Glutamatergic neuron (in vitro differentiated cells): Measurements from ENCODE around the gene CARNS1. TPM values are rescaled to one million over a fixed set of nuclear protein-coding genes. Genes with fewer than 3 reads are reported as not detected.

Experiments
- DNase-seq: peaks from one replicate; pipeline ENCODE4 v3.0.0; 2022
- H3K27ac Mint-ChIP-seq: one replicate; pipeline ENCODE4 v1.8.0; 2020; ENCODE audit warnings: mild to moderate bottlenecking, mixed read lengths, inconsistent platforms; ENCODE audit not compliant: unreplicated experiment
- H3K27me3 Mint-ChIP-seq: one replicate; pipeline ENCODE4 v1.8.0; 2020; ENCODE audit warnings: mild to moderate bottlenecking, moderate library complexity, mixed read lengths, inconsistent platforms; ENCODE audit not compliant: unreplicated experiment
- H3K36me3 Mint-ChIP-seq: one replicate; pipeline ENCODE4 v1.8.0; 2020; ENCODE audit warnings: mild to moderate bottlenecking, mixed read lengths, inconsistent platforms; ENCODE audit not compliant: unreplicated experiment
- H3K4me1 Mint-ChIP-seq: one replicate; pipeline ENCODE4 v1.8.0; 2020; ENCODE audit warnings: mild to moderate bottlenecking, low read depth, mixed read lengths, inconsistent platforms; ENCODE audit not compliant: unreplicated experiment
- H3K4me3 Mint-ChIP-seq: one replicate; pipeline ENCODE4 v1.8.0; 2020; ENCODE audit warnings: mild to moderate bottlenecking, mixed read lengths, inconsistent platforms; ENCODE audit not compliant: unreplicated experiment
- H3K9me3 Mint-ChIP-seq: one replicate; pipeline ENCODE4 v1.8.0; 2020; ENCODE audit warnings: mild to moderate bottlenecking, moderate library complexity, mixed read lengths, inconsistent platforms; ENCODE audit not compliant: unreplicated experiment
- total RNA-seq: library from RNA; stranded (reverse); fragmentation: NEBNext Ultra II Directional; extraction: Animal tissue kit (Norgen Biotek cat#: 25700); gene quantifications from one replicate; pipeline ENCODE4 v1.2.1, GENCODE V29; 2021; ENCODE audit not compliant: unreplicated experiment
- TF ChIP-seq, protein P1 (sequence below): fragments of 200-600 bp; sonication (generic); IDR thresholded peaks from one replicate; pipeline ENCODE4 v1.5.0; 2021; ENCODE audit not compliant: partially characterized antibody, unreplicated experiment

CARNS1 gene
- total RNA-seq, 1 donor from 2014 or later, result 0.07 TPM

DNA sequence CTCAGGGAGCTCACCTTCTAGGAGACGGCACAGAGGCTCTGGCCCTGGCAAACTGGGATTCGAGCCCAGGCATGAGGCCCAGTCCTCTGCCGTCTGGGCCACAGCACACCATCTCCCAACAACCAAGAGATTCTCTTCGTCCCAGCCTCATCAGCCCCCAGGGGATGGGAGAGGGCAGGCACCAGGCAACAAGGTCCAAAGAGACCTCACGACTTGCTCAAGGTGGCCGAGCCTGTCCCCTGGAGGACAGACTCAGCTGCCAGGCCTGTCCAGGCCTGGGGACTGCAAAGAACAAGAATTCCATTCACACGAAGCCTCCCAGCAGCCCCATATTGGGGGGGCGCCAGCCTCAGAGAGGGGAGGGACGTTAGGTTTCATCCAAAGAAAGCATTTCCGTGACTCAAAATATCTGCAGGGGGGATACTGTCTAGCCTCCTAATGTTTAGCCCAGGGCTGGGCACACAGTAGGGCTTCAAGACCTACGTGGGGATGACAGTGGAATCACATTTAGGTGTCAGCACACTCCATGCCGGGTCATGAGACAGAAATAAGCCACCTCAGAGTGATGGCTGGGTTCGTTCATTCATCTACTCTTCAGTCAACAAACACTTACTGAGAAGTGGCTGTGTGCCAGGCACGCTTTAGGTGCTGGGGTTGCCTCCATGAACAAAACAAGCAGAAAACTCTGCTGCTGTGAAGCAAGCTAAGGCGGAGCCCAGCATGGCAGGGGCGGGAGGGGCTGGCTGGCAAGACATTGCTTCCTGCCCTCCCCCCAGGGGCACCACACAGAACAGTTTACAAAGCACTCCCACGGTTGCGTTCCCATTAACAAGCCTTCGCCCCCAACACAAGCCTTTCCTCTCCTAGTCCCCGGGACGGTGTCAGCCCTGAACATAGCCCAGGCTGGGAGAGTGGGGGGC, 1.2 kb downstream of the CARNS1 start:
- Mint-ChIP-seq H3K4me1 (peaks cover 6% of the 10 kb centered on the region), H3K36me3 (no peaks in the 10 kb centered on the region), H3K27me3 (peaks cover 20% of the 10 kb centered on the region), H3K27ac (no peak overlapping the region), H3K4me3 (peak overlapping the region; percentile 46), H3K9me3 (no peaks in the 10 kb centered on the region)
- no peak for DNase-seq
- TF ChIP-seq, protein P1, sequence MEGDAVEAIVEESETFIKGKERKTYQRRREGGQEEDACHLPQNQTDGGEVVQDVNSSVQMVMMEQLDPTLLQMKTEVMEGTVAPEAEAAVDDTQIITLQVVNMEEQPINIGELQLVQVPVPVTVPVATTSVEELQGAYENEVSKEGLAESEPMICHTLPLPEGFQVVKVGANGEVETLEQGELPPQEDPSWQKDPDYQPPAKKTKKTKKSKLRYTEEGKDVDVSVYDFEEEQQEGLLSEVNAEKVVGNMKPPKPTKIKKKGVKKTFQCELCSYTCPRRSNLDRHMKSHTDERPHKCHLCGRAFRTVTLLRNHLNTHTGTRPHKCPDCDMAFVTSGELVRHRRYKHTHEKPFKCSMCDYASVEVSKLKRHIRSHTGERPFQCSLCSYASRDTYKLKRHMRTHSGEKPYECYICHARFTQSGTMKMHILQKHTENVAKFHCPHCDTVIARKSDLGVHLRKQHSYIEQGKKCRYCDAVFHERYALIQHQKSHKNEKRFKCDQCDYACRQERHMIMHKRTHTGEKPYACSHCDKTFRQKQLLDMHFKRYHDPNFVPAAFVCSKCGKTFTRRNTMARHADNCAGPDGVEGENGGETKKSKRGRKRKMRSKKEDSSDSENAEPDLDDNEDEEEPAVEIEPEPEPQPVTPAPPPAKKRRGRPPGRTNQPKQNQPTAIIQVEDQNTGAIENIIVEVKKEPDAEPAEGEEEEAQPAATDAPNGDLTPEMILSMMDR, result no peak

DNA sequence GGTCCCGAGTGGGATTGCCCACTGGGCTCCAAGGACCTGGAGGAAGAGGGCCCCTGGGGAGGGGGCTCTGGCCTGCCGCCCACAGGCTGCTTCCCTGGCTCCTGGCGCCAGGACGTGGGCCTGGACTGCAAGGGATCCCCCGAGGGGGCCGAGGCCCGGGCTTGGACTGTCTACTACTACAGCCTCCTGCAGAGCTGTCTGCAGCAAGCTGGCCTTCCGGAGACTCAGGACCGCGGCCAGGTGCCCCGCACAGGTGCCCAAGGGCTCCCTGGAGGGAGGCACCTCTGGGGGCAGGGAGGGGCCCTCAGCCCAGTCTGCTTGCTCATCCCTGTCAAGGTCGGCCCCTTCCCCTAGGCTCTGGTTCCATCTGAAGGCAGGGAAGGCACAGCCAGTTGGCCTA, 1.9 kb downstream of the CARNS1 start:
- TF ChIP-seq, protein P1, result no peak

DNA sequence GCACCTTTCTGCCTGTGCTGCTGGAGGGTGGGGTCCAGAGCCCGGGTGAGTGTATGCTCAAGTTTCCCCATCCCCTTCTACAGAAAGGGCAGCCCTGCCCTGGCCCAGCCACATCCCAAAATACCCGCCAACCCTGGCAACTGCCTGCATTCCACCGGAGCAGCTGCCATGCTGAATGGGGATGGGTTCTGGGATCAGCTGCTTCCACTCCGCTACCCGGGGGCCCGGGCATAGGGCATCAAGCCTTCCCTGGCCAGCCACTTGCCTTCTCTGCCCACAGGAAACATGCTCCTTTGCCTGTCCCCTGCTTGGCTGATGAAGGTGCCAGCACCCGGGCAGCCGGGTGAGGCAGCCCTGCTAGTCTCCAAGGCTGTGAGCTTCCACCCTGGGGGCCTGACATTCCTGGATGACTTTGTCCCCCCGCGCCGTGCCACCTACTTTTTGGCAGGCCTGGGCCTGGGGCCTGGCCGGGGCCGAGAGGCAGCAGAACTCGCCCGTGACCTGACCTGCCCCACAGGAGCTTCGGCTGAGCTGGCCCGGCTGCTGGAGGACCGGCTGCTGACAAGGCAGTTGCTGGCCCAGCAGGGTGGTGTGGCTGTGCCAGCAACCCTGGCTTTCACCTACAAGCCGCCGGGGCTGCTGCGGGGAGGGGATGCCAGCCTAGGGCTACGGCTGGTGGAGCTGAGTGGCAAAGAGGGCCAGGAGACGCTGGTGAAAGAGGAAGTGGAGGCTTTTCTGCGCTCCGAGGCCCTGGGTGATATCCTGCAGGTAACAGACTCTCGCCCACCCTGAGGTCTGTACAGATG, 3.2 kb downstream of the CARNS1 start:
- Mint-ChIP-seq H3K9me3 (peaks cover 2% of the 10 kb centered on the region), H3K27ac (no peak overlapping the region), H3K4me3 (no peak overlapping the region), H3K4me1 (no peaks in the 10 kb centered on the region), H3K27me3 (peaks cover 16% of the 10 kb centered on the region), H3K36me3 (no peaks in the 10 kb centered on the region)
- TF ChIP-seq, protein P1, result no peak
- no peak for DNase-seq

More for the DNA sequence above, 1.9 kb downstream of the CARNS1 start:
- peaks cover 20% of the 10 kb centered on the region for H3K27me3 Mint-ChIP-seq
- no peaks in the 10 kb centered on the region for H3K36me3 Mint-ChIP-seq
- H3K4me3 Mint-ChIP-seq, result no peak overlapping the region
- H3K4me1 Mint-ChIP-seq, result peaks cover 6% of the 10 kb centered on the region
- DNase-seq, result no peak
- H3K9me3 Mint-ChIP-seq, result no peaks in the 10 kb centered on the region
- H3K27ac Mint-ChIP-seq, result no peak overlapping the region

DNA sequence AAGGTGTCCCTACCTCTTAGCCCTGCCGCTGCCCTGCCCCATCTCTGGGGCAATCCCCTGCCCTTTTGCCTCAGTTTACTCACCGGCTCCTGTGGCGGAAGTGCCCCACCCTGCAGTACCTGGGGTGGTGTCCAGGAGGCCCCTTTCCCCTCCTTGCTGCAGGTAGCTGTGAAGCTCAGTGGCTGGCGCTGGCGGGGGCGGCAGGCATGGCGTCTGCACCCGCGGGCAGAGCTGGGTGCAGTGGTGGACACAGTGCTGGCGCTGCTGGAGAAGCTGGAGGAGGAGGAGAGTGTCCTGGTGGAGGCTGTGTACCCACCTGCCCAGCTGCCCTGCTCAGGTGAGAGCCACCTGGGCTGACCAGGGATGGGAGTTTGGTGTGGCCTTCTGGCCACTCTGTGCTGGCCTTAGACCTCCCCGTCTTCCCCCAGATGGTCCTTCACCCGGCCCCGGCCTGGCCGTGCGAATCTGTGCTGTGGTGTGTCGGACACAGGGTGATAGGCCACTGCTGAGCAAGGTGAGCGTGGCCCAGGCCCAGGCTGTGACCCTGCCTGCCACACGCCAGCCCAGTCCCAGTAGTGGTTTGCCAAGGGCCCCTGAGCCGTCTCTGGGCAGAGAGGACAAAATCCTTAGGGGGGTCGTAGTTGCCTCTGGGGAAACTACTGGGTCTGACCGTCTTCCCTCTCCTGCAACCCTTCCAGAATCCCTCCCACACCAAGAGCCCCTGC, 4.0 kb downstream of the CARNS1 start:
- H3K4me3 Mint-ChIP-seq, result no peak overlapping the region
- H3K27me3 Mint-ChIP-seq, result peaks cover 16% of the 10 kb centered on the region
- no peak for DNase-seq
- TF ChIP-seq, protein P1, result no peak
- H3K27ac Mint-ChIP-seq, result no peak overlapping the region
- H3K36me3 Mint-ChIP-seq, result no peaks in the 10 kb centered on the region
- peaks cover 2% of the 10 kb centered on the region for H3K9me3 Mint-ChIP-seq
- no peaks in the 10 kb centered on the region for H3K4me1 Mint-ChIP-seq
